K562 (cell line): Measurements from ENCODE around the gene AGBL1. TPM values are rescaled to one million over a fixed set of nuclear protein-coding genes. Genes with fewer than 3 reads are reported as not detected.

Source experiments
- ATAC-seq: fragments of 200-7000 bp; cut with Tn5 transposase; 3 replicates; pipeline ENCODE4 v1.9.1; 2020; ENCODE audit warnings: moderate library complexity
- BruUV-seq: library from RNA; stranded (reverse); fragments of 400-500 nt; replicated peaks from 2 replicates; lab custom pipeline; 2021; lab: Mats Ljungman, UMichigan
- CTCF ChIA-PET: fragments of 300-600 bp; formaldehyde crosslinking; extraction: SDS; loops from one replicate; lab custom pipeline; 2021; ENCODE audit warnings: low intra/inter-chr PET ratio; lab: Yijun Ruan, JAX
- POLR2A ChIA-PET: fragments of 300-600, 350-650 bp; sonication (Branson Sonifier 250); formaldehyde crosslinking; extraction: SDS; loops from one replicate; lab custom pipeline; 2021; ENCODE audit warnings: antibody characterized with exemption, inconsistent platforms; lab: Yijun Ruan, JAX
- DNase-seq, 4 experiments: peaks; one replicate each; pipeline versions ENCODE4 v3.0.0 to v3.0.0-alpha.2; 2011 to 2018; ENCODE audit warnings: low spot score in 3 of 4, mixed read lengths in 3 of 4; ENCODE audit errors: extremely low read depth in 1 of 4
- FAIRE-seq: peaks from 2 replicates; lab custom pipeline; 2011; peaks lifted over from hg19 to GRCh38; lab: Jason Lieb, UNC
- H2AFZ ChIP-seq: 2 replicates; pipeline ENCODE4 v1.6.0; 2011; ENCODE audit warnings: low read depth, low read length, control low read depth, inconsistent platforms
- H3K27ac ChIP-seq: fragments of 200-600 bp; 3 replicates; pipeline ENCODE4 v1.8.0; 2011; ENCODE audit warnings: low read depth, mild to moderate bottlenecking, control low read depth, inconsistent platforms, low read length, moderate library complexity, mixed read lengths; ENCODE audit errors: extremely low read depth
- H3K27me3 ChIP-seq, 2 experiments: fragments of 300-600 bp in 1 of 2; 2 replicates in 1 of 2; 3 replicates in 1 of 2; pipeline versions ENCODE4 v1.6.0 to v1.8.0; 2011; ENCODE audit warnings: inconsistent platforms in 2 of 2, low read length in 2 of 2, mild to moderate bottlenecking in 1 of 2, mixed read lengths in 1 of 2, moderate library complexity in 1 of 2; ENCODE audit not compliant: control insufficient read depth in 2 of 2, insufficient read depth in 2 of 2
- H3K36me3 ChIP-seq: fragments of 300-600 bp; 3 replicates; pipeline ENCODE4 v1.8.0; 2011; ENCODE audit warnings: mild to moderate bottlenecking, low read length, inconsistent platforms; ENCODE audit not compliant: control insufficient read depth, insufficient read depth
- H3K4me1 ChIP-seq, 2 experiments: fragments of 200-600 bp in 1 of 2; replicated peaks in 1 of 2; 2 replicates in 1 of 2; 3 replicates in 1 of 2; pipeline versions ENCODE4 v1.5.1 to v1.8.0; 2011; ENCODE audit warnings: inconsistent platforms in 2 of 2, low read length in 2 of 2, mild to moderate bottlenecking in 1 of 2, mixed read lengths in 1 of 2, moderate library complexity in 1 of 2; ENCODE audit not compliant: control insufficient read depth in 2 of 2, insufficient read depth in 2 of 2
- H3K4me2 ChIP-seq: 2 replicates; pipeline ENCODE4 v1.6.1; 2011; ENCODE audit warnings: low read length, control low read depth, inconsistent platforms, mixed read lengths; ENCODE audit not compliant: insufficient read depth
- H3K4me3 ChIP-seq: fragments of 200-600 bp; sonication (generic), shearing (Covaris generic); 2 replicates; pipeline ENCODE4 v1.5.1; 2016; ENCODE audit warnings: control low read depth, inconsistent platforms
- H3K79me2 ChIP-seq: fragments of 200-600 bp; 3 replicates; pipeline ENCODE4 v1.8.0; 2011; ENCODE audit warnings: low read length, inconsistent platforms; ENCODE audit not compliant: control insufficient read depth, insufficient read depth
- H3K9ac ChIP-seq, 2 experiments: 2 replicates each; pipeline versions ENCODE4 v1.6.0 to v1.6.1; 2011; ENCODE audit warnings: low read depth in 2 of 2, low read length in 2 of 2, control low read depth in 1 of 2, inconsistent platforms in 1 of 2, mild to moderate bottlenecking in 1 of 2, mixed read lengths in 1 of 2; ENCODE audit not compliant: insufficient read depth in 1 of 2
- H3K9me1 ChIP-seq: one replicate; pipeline ENCODE4 v1.6.0; 2011; ENCODE audit warnings: inconsistent platforms, mild to moderate bottlenecking, low read length, moderate library complexity; ENCODE audit not compliant: control insufficient read depth, insufficient read depth
- H3K9me3 ChIP-seq: replicated peaks from 2 replicates; pipeline ENCODE4 v1.5.1; 2011; ENCODE audit warnings: low read depth, low read length, inconsistent platforms; ENCODE audit not compliant: control insufficient read depth, insufficient read depth
- H4K20me1 ChIP-seq: replicated peaks from 2 replicates; pipeline ENCODE4 v1.6.1; 2011; ENCODE audit warnings: low read length, inconsistent platforms, mixed read lengths; ENCODE audit not compliant: control insufficient read depth, insufficient read depth
- ATF3 ChIP-seq, 2 experiments: fragments of 450-650 bp in 1 of 2; sonication (generic) in 1 of 2; formaldehyde crosslinking in 1 of 2; IDR thresholded peaks in 1 of 2; conservative IDR thresholded peaks in 1 of 2; 2 replicates each; pipeline versions ENCODE4 v1.6.1 to v1.8.1; 2016 to 2023; ENCODE audit warnings: mild to moderate bottlenecking in 2 of 2, moderate library complexity in 2 of 2, inconsistent platforms in 1 of 2, missing genetic modification reagents in 1 of 2
- EZH2 ChIP-seq: IDR thresholded peaks from 2 replicates; pipeline ENCODE4 v1.6.1; 2012; ENCODE audit warnings: low read depth, mild to moderate bottlenecking, inconsistent platforms, low read length, borderline replicate concordance
- FOXP4 ChIP-seq: sonication (generic); formaldehyde crosslinking; IDR thresholded peaks from 2 replicates; pipeline ENCODE4 v1.8.0; 2022; ENCODE audit warnings: mild to moderate bottlenecking, missing genetic modification reagents, borderline replicate concordance
- GATAD2A ChIP-seq: fragments of 450-650 bp; IDR thresholded peaks from 2 replicates; pipeline ENCODE4 v1.6.1; 2017
- ILK ChIP-seq: fragments of 450-650 bp; IDR thresholded peaks from 2 replicates; pipeline ENCODE4 v1.6.1; 2016; ENCODE audit warnings: missing genetic modification characterization, low read depth, mild to moderate bottlenecking, missing compliant biosample characterization, moderate library complexity, borderline replicate concordance
- NR2C1 ChIP-seq, 2 experiments: fragments of 450-650 bp; IDR thresholded peaks; 2 replicates each; pipeline ENCODE4 v1.6.1; 2017; ENCODE audit warnings: mild to moderate bottlenecking in 2 of 2, antibody characterized with exemption in 1 of 2, inconsistent platforms in 1 of 2, missing compliant biosample characterization in 1 of 2, missing genetic modification characterization in 1 of 2
- PCBP1 ChIP-seq: fragments of 200-400 bp; formaldehyde crosslinking; IDR thresholded peaks from 2 replicates; pipeline ENCODE4 v1.6.1; 2018; ENCODE audit warnings: mild to moderate bottlenecking, low read depth, low read length; ENCODE audit not compliant: poor library complexity, severe bottlenecking
- RBM25 ChIP-seq: fragments of 200-400 bp; formaldehyde crosslinking; IDR thresholded peaks from 2 replicates; pipeline ENCODE4 v1.6.1; 2018; ENCODE audit warnings: low read length, low read depth, moderate library complexity; ENCODE audit not compliant: severe bottlenecking
- SNRNP70 ChIP-seq: fragments of 200-400 bp; formaldehyde crosslinking; optimal IDR thresholded peaks from 2 replicates; pipeline ENCODE3; 2017; ENCODE audit warnings: low read depth, low read length
- SRSF9 ChIP-seq: fragments of 200-400 bp; formaldehyde crosslinking; IDR thresholded peaks from 2 replicates; pipeline ENCODE4 v1.6.1; 2017; ENCODE audit warnings: low read depth, low read length, borderline replicate concordance
- TARDBP ChIP-seq: fragments of 450-650 bp; IDR thresholded peaks from 2 replicates; pipeline ENCODE4 v1.6.1; 2016
- XRCC5 ChIP-seq: fragments of 200-400 bp; formaldehyde crosslinking; IDR thresholded peaks from 2 replicates; pipeline ENCODE4 v1.6.1; 2017; ENCODE audit warnings: low read depth, mild to moderate bottlenecking, low read length
- ZEB2 ChIP-seq: fragments of 450-650 bp; IDR thresholded peaks from 2 replicates; pipeline ENCODE4 v1.6.1; 2016
- ZNF592 ChIP-seq: fragments of 450-650 bp; IDR thresholded peaks from 2 replicates; pipeline ENCODE4 v1.6.1; 2017; ENCODE audit warnings: antibody characterized with exemption, mild to moderate bottlenecking
- ZNF644 ChIP-seq: fragments of 200-800 bp; sonication (Bioruptor generic); IDR thresholded peaks from 2 replicates; pipeline ENCODE4 v1.6.1; 2016; ENCODE audit warnings: low read depth, missing genetic modification characterization, missing compliant biosample characterization
- ZNF76 ChIP-seq: fragments of 250-450 bp; sonication (Bioruptor Pico); IDR thresholded peaks from 2 replicates; pipeline ENCODE4 v1.4.0; 2020; ENCODE audit warnings: mild to moderate bottlenecking, moderate library complexity, borderline replicate concordance
- WGBS: fragments of 100-300 bp; shearing (Covaris generic); methylation state at CpG from one replicate; pipeline ENCODE4 v1.1.6; 2016; ENCODE audit warnings: low coverage, mixed read lengths; ENCODE audit not compliant: insufficient coverage; ENCODE audit errors: missing lambda C conversion rate; 5-methylcytosine and 5-hydroxymethylcytosine counted together
- in situ Hi-C: fragments of 300-500 bp; cut with MboI; formaldehyde crosslinking; loops from 4 replicates; pipeline ENCODE4 v1.15.0; 2018; ENCODE audit warnings: inconsistent platforms, mixed read lengths
- intact Hi-C: fragments of 100-400 bp; cut with micrococcal nuclease; formaldehyde crosslinking; loops from 2 replicates; pipeline ENCODE4 v1.14.2; 2022
- polyA plus RNA-seq, 8 experiments: library from polyadenylated mRNA; depleted of rRNA in 4 of 8; stranded (reverse) in 5 of 8; unstranded in 3 of 8; fragments of >200 nt; fragmentation: Nextera tagmentation in 2 of 8; fragmentation: Illumina TruSeq in 1 of 8; extraction: Ambion mirVana in 2 of 8; extraction: Trizol in 1 of 8; gene quantifications; 2 replicates each; pipeline versions ENCODE4 v1.2.1 to v1.2.3, GENCODE V29; 2011 to 2014; ENCODE audit warnings: inconsistent platforms in 1 of 8, missing spikeins in 1 of 8
- total RNA-seq, 7 experiments: library from RNA; depleted of rRNA in 6 of 7; stranded (reverse); fragments of >200 nt in 6 of 7; fragmentation: Illumina TruSeq in 2 of 7; extraction: Trizol in 2 of 7; gene quantifications; 2 replicates each; pipeline versions ENCODE4 v1.2.1 to v1.2.3, GENCODE V29; 2011 to 2021; ENCODE audit warnings: low replicate concordance in 1 of 7

AGBL1 gene
- total and polyA plus RNA-seq, 9 of the 15 experiments (the other 6 are each of a cell fraction or from before 2014, with no cell fraction given) = not detected

DNA sequence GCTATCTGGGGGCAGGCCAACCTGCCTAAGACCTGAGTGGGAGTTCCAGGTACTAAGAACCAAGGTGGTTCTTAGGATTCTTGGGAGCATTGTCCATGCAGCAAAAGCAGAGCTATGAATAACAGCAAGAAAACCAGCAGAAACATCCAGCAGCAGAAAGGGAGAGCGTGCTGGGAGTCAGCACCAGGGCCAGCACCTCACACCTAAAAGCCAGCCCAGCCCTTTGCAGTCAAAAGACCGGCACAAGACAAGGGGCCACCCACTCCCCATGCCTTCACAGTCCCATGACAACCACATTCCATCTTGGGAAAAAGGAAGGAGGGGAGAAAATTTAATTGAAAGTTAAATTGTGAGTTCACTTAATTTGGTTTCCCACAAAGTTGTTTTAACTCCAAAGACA is 364.9 kb downstream of the AGBL1 start:
- FAIRE-seq = no peak
- H3K27ac ChIP-seq = no peak overlapping the region
- H3K4me2 ChIP-seq = no peak overlapping the region
- 5% methylated on average over 2 of the region's 2 CpGs for WGBS
- H3K79me2 ChIP-seq = no peaks in the 10 kb centered on the region
- ChIA-PET CTCF (no interaction called here), POLR2A (no interaction called here)
- H2AFZ ChIP-seq = no peak overlapping the region
- H4K20me1 ChIP-seq = no peaks in the 10 kb centered on the region
- intact Hi-C loops (no loop called here), in situ Hi-C loops (no loop called here)
- no TSS peak for BruUV-seq
- no peaks in the 10 kb centered on the region for H3K36me3 ChIP-seq
- H3K9ac ChIP-seq = no peak overlapping the region
- no peaks in the 10 kb centered on the region; the same call in 1 of the 2 replicates for H3K9me3 ChIP-seq
- no peak for DNase-seq
- TF ChIP-seq EZH2 (no peak), XRCC5 (no peak), ILK (tag) (no peak), ZNF644 (tag) (no peak), PCBP1 (no peak), SNRNP70 (no peak), TARDBP (no peak), ZEB2 (no peak), ZNF76 (CRISPR knock-in tag) (no peak), RBM25 (no peak), GATAD2A (no peak), FOXP4 (no peak), NR2C1 (IDR thresholded peaks at IDR 0.05) (no peak), NR2C1 (tag; IDR thresholded peaks at IDR 0.05) (no peak), ZNF592 (no peak), SRSF9 (no peak), ATF3 (IDR thresholded peaks at IDR 0.05) (no peak), ATF3 (CRISPR knock-in tag; conservative IDR thresholded peaks at IDR 0.05) (no peak)
- no peak overlapping the region for H3K4me3 ChIP-seq
- no peaks in the 10 kb centered on the region for H3K9me1 ChIP-seq
- H3K27me3 ChIP-seq = no peaks in the 10 kb centered on the region
- ATAC-seq = no peak
- no peaks in the 10 kb centered on the region for H3K4me1 ChIP-seq
